Neuronal stem cell (in vitro differentiated cells): Measurements from ENCODE around the gene LOXL1.
A peak's percentile ranks its signal among the peaks of the same experiment; 100 is the strongest.

Experiments
- DNase-seq: peaks from one replicate; pipeline ENCODE4 v3.0.0-alpha.2; 2013; ENCODE audit warnings: low spot score
- H2AFZ ChIP-seq: one replicate; pipeline ENCODE4 v1.6.1; 2013; ENCODE audit warnings: mild to moderate bottlenecking, low read length, inconsistent platforms
- H2AK5ac ChIP-seq: 2 replicates; pipeline ENCODE4 v1.6.1; 2013; ENCODE audit warnings: low read depth, mild to moderate bottlenecking, inconsistent platforms, low read length, moderate library complexity, mixed read lengths
- H2BK120ac ChIP-seq: 2 replicates; pipeline ENCODE4 v1.6.1; 2013; ENCODE audit warnings: low read depth, mild to moderate bottlenecking, inconsistent platforms, low read length, moderate library complexity, mixed read lengths
- H2BK12ac ChIP-seq: one replicate; pipeline ENCODE4 v1.6.1; 2013; ENCODE audit warnings: low read length, inconsistent platforms
- H2BK15ac ChIP-seq: 2 replicates; pipeline ENCODE4 v1.6.1; 2013; ENCODE audit warnings: mild to moderate bottlenecking, low read length, inconsistent platforms, mixed read lengths
- H2BK5ac ChIP-seq: one replicate; pipeline ENCODE4 v1.6.1; 2013; ENCODE audit warnings: inconsistent platforms, mild to moderate bottlenecking, low read length, moderate library complexity
- H3K14ac ChIP-seq: one replicate; pipeline ENCODE4 v1.6.1; 2013; ENCODE audit warnings: low read length, inconsistent platforms
- H3K18ac ChIP-seq: 2 replicates; pipeline ENCODE4 v1.6.1; 2013; ENCODE audit warnings: low read length, inconsistent platforms
- H3K23ac ChIP-seq: 2 replicates; pipeline ENCODE4 v1.6.1; 2013; ENCODE audit warnings: low read depth, mild to moderate bottlenecking, mixed read lengths, low read length, inconsistent platforms; ENCODE audit not compliant: poor library complexity
- H3K27ac ChIP-seq: replicated peaks from 3 replicates; pipeline ENCODE4 v1.5.1; 2013; ENCODE audit warnings: low read length, inconsistent platforms
- H3K27me3 ChIP-seq, 3 experiments: 2 replicates each; pipeline ENCODE4 v1.6.1; 2013; ENCODE audit warnings: low read length in 3 of 3, mild to moderate bottlenecking in 2 of 3, inconsistent platforms in 1 of 3, low read depth in 1 of 3, mixed read lengths in 1 of 3, moderate library complexity in 1 of 3; ENCODE audit not compliant: control insufficient read depth in 3 of 3, insufficient read depth in 3 of 3
- H3K36me3 ChIP-seq, 2 donors: replicated peaks in 1 of 2; 2 replicates each; pipeline ENCODE4 v1.6.1; 2013; ENCODE audit warnings: low read length in 2 of 2; ENCODE audit not compliant: control insufficient read depth in 2 of 2, insufficient read depth in 2 of 2
- H3K4ac ChIP-seq: 2 replicates; pipeline ENCODE4 v1.6.1; 2013; ENCODE audit warnings: inconsistent platforms, mild to moderate bottlenecking, low read length, moderate library complexity
- H3K4me1 ChIP-seq, 2 donors: 1 replicate in 1 of 2; 2 replicates in 1 of 2; pipeline ENCODE4 v1.6.1; 2013; ENCODE audit warnings: low read length in 2 of 2, low read depth in 1 of 2; ENCODE audit not compliant: control insufficient read depth in 2 of 2, insufficient read depth in 1 of 2
- H3K4me2 ChIP-seq: one replicate; pipeline ENCODE4 v1.6.1; 2013; ENCODE audit warnings: mild to moderate bottlenecking, low read length, inconsistent platforms; ENCODE audit not compliant: insufficient read depth, poor library complexity, severe bottlenecking
- H3K4me3 ChIP-seq, 2 donors: 2 replicates each; pipeline ENCODE4 v1.5.1; 2013; ENCODE audit warnings: low read length in 2 of 2, mild to moderate bottlenecking in 2 of 2, inconsistent platforms in 1 of 2, moderate library complexity in 1 of 2
- H3K79me1 ChIP-seq: one replicate; pipeline ENCODE4 v1.6.1; 2013; ENCODE audit warnings: low read depth, mild to moderate bottlenecking, inconsistent platforms, low read length, moderate library complexity
- H3K9ac ChIP-seq: one replicate; pipeline ENCODE4 v1.6.1; 2013; ENCODE audit warnings: mild to moderate bottlenecking, low read depth, low read length, inconsistent platforms; ENCODE audit not compliant: poor library complexity
- H3K9me3 ChIP-seq, 2 donors: replicated peaks in 1 of 2; 2 replicates each; pipeline versions ENCODE3 to v1.6.1; 2013; ENCODE audit warnings: low read length in 2 of 2, mild to moderate bottlenecking in 2 of 2, inconsistent platforms in 1 of 2, low read depth in 1 of 2, mixed read lengths in 1 of 2, moderate library complexity in 1 of 2; ENCODE audit not compliant: control insufficient read depth in 2 of 2, insufficient read depth in 1 of 2
- H4K8ac ChIP-seq: one replicate; pipeline ENCODE4 v1.6.1; 2013; ENCODE audit warnings: low read depth, mild to moderate bottlenecking, inconsistent platforms, low read length, moderate library complexity
- H4K91ac ChIP-seq: one replicate; pipeline ENCODE4 v1.6.1; 2013; ENCODE audit warnings: low read length, low read depth, mild to moderate bottlenecking, inconsistent platforms; ENCODE audit not compliant: poor library complexity
- WGBS, 2 donors: extraction: QIAGEN DNeasy Blood & Tissue Kit; methylation state at CpG; one replicate each; pipeline ENCODE4 v1.1.7; 2013; ENCODE audit warnings: missing lambda C conversion rate in 2 of 2, mixed read lengths in 1 of 2; ENCODE audit not compliant: insufficient read length in 2 of 2, insufficient replicate concordance in 1 of 2; ENCODE audit errors: extremely low coverage in 2 of 2; 5-methylcytosine and 5-hydroxymethylcytosine counted together

The LOXL1 gene

DNA sequence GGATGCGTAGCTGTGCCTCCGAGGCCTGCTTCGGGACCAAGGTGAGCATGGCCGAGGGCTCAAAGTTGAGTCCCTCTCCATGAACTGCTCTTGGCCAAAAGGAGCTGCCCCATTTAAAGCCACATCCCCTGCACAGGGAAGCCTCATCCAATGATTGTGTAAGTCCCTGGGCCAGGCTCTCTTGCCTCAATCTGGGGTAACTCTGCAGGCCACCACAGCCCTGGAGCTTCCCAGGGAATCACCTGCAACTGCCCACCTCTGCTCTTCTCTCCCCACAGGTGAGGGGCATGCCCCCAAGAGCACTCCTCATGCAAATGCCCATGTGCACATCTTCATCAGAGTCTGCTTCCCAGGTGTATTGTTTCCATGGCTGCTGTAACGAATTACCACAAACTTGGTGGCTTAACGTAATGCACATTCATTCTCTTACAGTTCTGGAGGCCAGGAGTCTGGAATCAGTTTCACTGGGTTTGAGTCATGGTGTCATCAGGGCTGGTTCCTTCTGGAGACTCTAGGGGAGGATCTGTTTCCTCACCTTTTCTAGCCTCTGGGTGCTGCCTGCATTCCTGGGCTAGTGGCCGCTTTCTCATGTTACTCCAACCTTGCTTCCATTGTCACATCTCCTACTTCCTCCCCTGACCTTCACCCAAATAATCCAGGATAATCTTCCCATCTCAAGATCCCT lies 25.0 kb upstream of the LOXL1 start:
- DNase-seq, result no peak
- Histone ChIP-seq H2BK5ac (no peak overlapping the region), H2BK120ac (no peak overlapping the region), H3K79me1 (no peaks in the 10 kb centered on the region), H3K4me2 (no peak overlapping the region), H3K4ac (no peak overlapping the region), H3K4me1 (no peaks in the 10 kb centered on the region), H3K27ac (no peak overlapping the region), H2AFZ (no peak overlapping the region), H3K36me3 (no peaks in the 10 kb centered on the region), H2AK5ac (no peak overlapping the region), H4K8ac (no peak overlapping the region), H3K4me3 (no peak overlapping the region), H3K14ac (no peak overlapping the region), H3K9me3 (no peaks in the 10 kb centered on the region), H2BK15ac (no peak overlapping the region), H3K18ac (no peak overlapping the region), H4K91ac (no peak overlapping the region), H3K27me3 (peaks cover 0 to 7% (median 0%) of the 10 kb centered on the region in 3 experiments), H3K9ac (no peak overlapping the region), H3K23ac (no peak overlapping the region), H2BK12ac (no peak overlapping the region)
- WGBS, 2 donors, result no CpG with 5 or more reads among the region's 7 CpGs

DNA sequence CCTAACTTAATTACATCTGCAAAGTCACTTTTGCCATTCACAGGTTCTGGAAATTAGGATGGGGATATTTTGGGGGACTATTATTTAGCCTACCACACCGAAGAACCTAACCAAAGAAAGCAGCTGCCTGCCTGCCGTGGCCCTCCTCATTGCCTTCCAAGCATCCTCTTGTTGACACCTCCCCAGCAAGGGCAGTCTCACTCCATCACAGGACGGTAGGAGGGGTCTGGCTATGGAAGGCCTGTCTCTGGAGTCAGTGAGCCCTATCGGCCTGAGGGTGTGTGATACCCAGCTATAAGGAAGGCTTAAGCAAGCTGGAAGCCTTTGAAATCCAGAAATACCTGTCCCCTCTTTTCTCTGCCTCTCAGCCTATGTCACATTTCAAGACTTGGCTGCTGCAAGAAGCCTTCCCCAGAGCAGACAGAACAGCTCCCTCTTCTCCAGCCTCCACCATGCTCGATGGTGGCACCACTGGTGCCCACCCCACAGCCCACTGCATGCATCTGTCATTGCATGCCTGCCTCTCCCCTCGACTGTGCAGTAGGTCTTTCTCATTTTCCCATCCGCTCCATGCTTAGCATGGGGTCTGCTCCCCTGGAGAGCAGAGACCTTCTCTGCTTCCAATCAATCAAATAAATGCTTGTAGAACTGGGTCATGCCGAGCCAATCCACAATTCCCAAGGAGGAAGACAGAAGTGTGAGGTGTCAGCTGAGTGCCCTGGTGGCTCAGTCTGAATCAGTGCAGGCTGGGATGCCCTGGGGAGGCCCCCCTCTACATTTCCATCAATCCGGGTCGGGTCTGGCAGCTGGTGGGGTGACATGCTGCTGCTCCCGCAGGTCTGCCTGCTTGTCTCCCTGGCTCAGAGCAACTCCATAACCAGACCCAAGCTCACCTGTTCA lies 23.9 kb upstream of the LOXL1 start:
- H3K27ac ChIP-seq, result no peak overlapping the region
- H3K79me1 ChIP-seq, result no peaks in the 10 kb centered on the region
- H4K8ac ChIP-seq, result no peak overlapping the region
- H3K4ac ChIP-seq, result no peak overlapping the region
- peak overlapping the region; percentile 27 for H3K14ac ChIP-seq
- H2BK12ac ChIP-seq, result no peak overlapping the region
- H3K23ac ChIP-seq, result no peak overlapping the region
- H4K91ac ChIP-seq, result no peak overlapping the region
- H2AFZ ChIP-seq, result no peak overlapping the region
- H3K4me1 ChIP-seq, result no peaks in the 10 kb centered on the region
- peak overlapping the region; percentile 34 for H3K18ac ChIP-seq
- no CpG with 5 or more reads among the region's 11 CpGs for WGBS, 2 donors
- no peak overlapping the region for H2BK15ac ChIP-seq
- no peak overlapping the region for H2BK5ac ChIP-seq
- no peak overlapping the region for H3K4me2 ChIP-seq
- peaks cover 0 to 17% (median 0%) of the 10 kb centered on the region in 3 experiments for H3K27me3 ChIP-seq
- no peak overlapping the region for H3K4me3 ChIP-seq
- no peaks in the 10 kb centered on the region for H3K36me3 ChIP-seq
- no peaks in the 10 kb centered on the region for H3K9me3 ChIP-seq
- H2AK5ac ChIP-seq, result no peak overlapping the region
- H3K9ac ChIP-seq, result no peak overlapping the region
- no peak overlapping the region for H2BK120ac ChIP-seq
- DNase-seq, result no peak

DNA sequence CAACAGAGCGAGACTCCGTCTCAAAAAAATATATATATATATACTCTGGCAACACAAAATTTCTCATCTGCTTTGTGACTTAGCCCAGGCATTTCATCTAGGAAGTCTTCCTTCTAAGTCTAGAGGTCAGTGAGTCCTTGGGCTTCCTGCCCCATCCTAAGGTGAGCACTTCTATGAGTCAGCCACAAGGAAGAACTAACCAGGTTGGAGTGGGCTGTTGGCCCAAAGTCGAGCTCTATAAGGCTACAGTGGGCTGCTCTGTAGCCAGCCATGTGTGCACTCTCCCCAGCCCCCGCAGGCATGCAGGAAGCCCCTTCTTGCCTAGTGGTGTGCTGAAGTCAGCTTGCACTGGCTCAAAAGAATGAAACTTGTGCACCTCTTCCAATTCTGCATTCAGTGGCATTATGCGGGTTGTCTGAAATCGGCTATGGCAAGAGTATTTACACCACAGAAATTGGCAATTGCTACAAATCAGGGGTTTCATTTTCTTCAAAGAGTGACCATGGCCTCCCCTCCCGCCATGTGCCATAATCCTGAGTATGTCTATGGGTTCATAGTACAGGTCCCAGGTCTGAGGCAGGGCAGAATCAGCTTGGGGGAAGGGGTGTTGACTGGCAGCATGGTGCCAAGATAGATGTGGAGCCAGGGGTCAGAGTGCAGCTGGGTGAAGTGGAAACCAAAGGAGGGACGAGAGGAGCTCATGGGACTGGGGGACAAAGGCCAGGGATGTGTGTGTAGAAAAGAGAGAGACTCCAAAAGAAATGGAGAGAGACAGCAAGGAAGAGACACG lies 22.0 kb upstream of the LOXL1 start:
- H2BK120ac ChIP-seq, result no peak overlapping the region
- no peaks in the 10 kb centered on the region for H3K36me3 ChIP-seq
- H3K9ac ChIP-seq, result no peak overlapping the region
- H3K4me1 ChIP-seq, result peaks cover 0 to 2% of the 10 kb centered on the region in 2 donors
- no peak overlapping the region for H3K4me2 ChIP-seq
- no CpG with 5 or more reads among the region's 9 CpGs for WGBS, 2 donors
- H2AK5ac ChIP-seq, result no peak overlapping the region
- no peak overlapping the region for H3K18ac ChIP-seq
- no peak overlapping the region for H4K91ac ChIP-seq
- no peak overlapping the region for H2BK12ac ChIP-seq
- H3K79me1 ChIP-seq, result no peaks in the 10 kb centered on the region
- no peak overlapping the region for H3K23ac ChIP-seq
- H3K27ac ChIP-seq, result no peak overlapping the region
- peaks cover 0 to 25% (median 0%) of the 10 kb centered on the region in 3 experiments for H3K27me3 ChIP-seq
- H3K4ac ChIP-seq, result no peak overlapping the region
- H2BK15ac ChIP-seq, result no peak overlapping the region
- H3K9me3 ChIP-seq, result no peaks in the 10 kb centered on the region
- no peak overlapping the region for H4K8ac ChIP-seq
- no peak overlapping the region for H2AFZ ChIP-seq
- DNase-seq, result no peak
- no peak overlapping the region for H3K4me3 ChIP-seq
- H2BK5ac ChIP-seq, result no peak overlapping the region
- no peak overlapping the region for H3K14ac ChIP-seq
